HUES64 (cell line): ENCODE data around the gene TUBGCP6.
A peak's percentile ranks its signal among the peaks of the same experiment; 100 is the strongest.

Experiments used
- H3K27ac ChIP-seq: 2 replicates; pipeline ENCODE4 v1.7.0; 2013; ENCODE audit warnings: low read depth, low read length, inconsistent platforms
- H3K27me3 ChIP-seq: 2 replicates; pipeline ENCODE4 v1.6.1; 2013; ENCODE audit warnings: mild to moderate bottlenecking, low read length; ENCODE audit not compliant: insufficient read depth
- H3K36me3 ChIP-seq: 2 replicates; pipeline ENCODE4 v1.6.1; 2013; ENCODE audit warnings: mild to moderate bottlenecking, low read length; ENCODE audit not compliant: insufficient read depth
- H3K4me1 ChIP-seq: 2 replicates; pipeline ENCODE4 v1.6.1; 2013; ENCODE audit warnings: mild to moderate bottlenecking, low read length, moderate library complexity; ENCODE audit not compliant: insufficient read depth
- H3K4me3 ChIP-seq: 2 replicates; pipeline ENCODE4 v1.5.1; 2013; ENCODE audit warnings: mild to moderate bottlenecking, low read length, moderate library complexity
- H3K9ac ChIP-seq: 2 replicates; pipeline ENCODE4 v1.6.1; 2013; ENCODE audit warnings: mild to moderate bottlenecking, low read depth, low read length
- H3K9me3 ChIP-seq: 2 replicates; pipeline ENCODE4 v1.6.1; 2013; ENCODE audit warnings: low read depth, low read length; ENCODE audit not compliant: insufficient read depth
- WGBS: fragments of 150-250, 120-280 bp; methylation state at CpG from one replicate; pipeline ENCODE4 v1.1.7; 2013; ENCODE audit warnings: missing lambda C conversion rate; 5-methylcytosine and 5-hydroxymethylcytosine counted together

TUBGCP6 gene

GRCh38 chr22:50262460-50262911 is 17.7 kb upstream of the TUBGCP6 start:
- Histone ChIP-seq H3K9ac (no peak overlapping the region), H3K36me3 (no peaks in the 10 kb centered on the region), H3K9me3 (no peaks in the 10 kb centered on the region), H3K4me3 (no peak overlapping the region), H3K27me3 (peaks cover 50% of the 10 kb centered on the region), H3K27ac (no peak overlapping the region), H3K4me1 (no peaks in the 10 kb centered on the region)
- WGBS: 64% methylated on average over 7 of the region's 7 CpGs

- Histone ChIP-seq H3K9me3 (no peaks in the 10 kb centered on the region), H3K9ac (peak within 1 kb of the TSS; percentile 55; the same call in 1 of the 2 replicates), H3K36me3 (no peaks in the 10 kb centered on the region), H3K27ac (no peak within 1 kb of the TSS), H3K27me3 (peaks cover 44% of the 10 kb centered on the region), H3K4me3 (peak within 1 kb of the TSS; percentile 60), H3K4me1 (no peaks in the 10 kb centered on the region)
- WGBS: 4% methylated on average over 61 of the region's 61 CpGs
Measured at GRCh38 chr22:50261615-50262459, 17.0 kb upstream of the TUBGCP6 start, which contains the start of gene MAPK12. Gene MAPK12 (minus strand): TSS chr22:50261683. CDS start chr22:50261509, 174 bp downstream.

GRCh38 chr22:50260801-50261614 is 16.2 kb upstream of the TUBGCP6 start:
- Histone ChIP-seq H3K4me3 (peak overlapping the region; percentile 60), H3K4me1 (no peaks in the 10 kb centered on the region), H3K9ac (peak overlapping the region; percentile 55; the same call in 1 of the 2 replicates), H3K27me3 (peaks cover 36% of the 10 kb centered on the region), H3K9me3 (no peaks in the 10 kb centered on the region), H3K27ac (no peak overlapping the region), H3K36me3 (no peaks in the 10 kb centered on the region)
- WGBS: under 1% methylated on average over 92 of the region's 92 CpGs

GRCh38 chr22:50260434-50260800 is 15.6 kb upstream of the TUBGCP6 start:
- 51% methylated on average over 7 of the region's 11 CpGs for WGBS
- Histone ChIP-seq H3K27me3 (peaks cover 34% of the 10 kb centered on the region), H3K9ac (peak overlapping the region; percentile 55; the same call in 1 of the 2 replicates), H3K27ac (no peak overlapping the region), H3K4me1 (no peaks in the 10 kb centered on the region), H3K4me3 (peak overlapping the region; percentile 60), H3K36me3 (no peaks in the 10 kb centered on the region), H3K9me3 (no peaks in the 10 kb centered on the region)

- 91% methylated on average over 15 of the region's 15 CpGs for WGBS
- H3K9me3 ChIP-seq: no peaks in the 10 kb centered on the region
- H3K9ac ChIP-seq: no peak overlapping the region
- no peaks in the 10 kb centered on the region for H3K4me1 ChIP-seq
- no peaks in the 10 kb centered on the region for H3K36me3 ChIP-seq
- no peak overlapping the region for H3K27ac ChIP-seq
- H3K4me3 ChIP-seq: no peak overlapping the region
- H3K27me3 ChIP-seq: peaks cover 28% of the 10 kb centered on the region
Measured at GRCh38 chr22:50259302-50259701, 14.5 kb upstream of the TUBGCP6 start.

GRCh38 chr22:50258361-50259292 is 13.8 kb upstream of the TUBGCP6 start:
- H3K4me3 ChIP-seq: no peak overlapping the region
- H3K36me3 ChIP-seq: no peaks in the 10 kb centered on the region
- no peak overlapping the region for H3K9ac ChIP-seq
- H3K9me3 ChIP-seq: no peaks in the 10 kb centered on the region
- H3K4me1 ChIP-seq: no peaks in the 10 kb centered on the region
- no peak overlapping the region for H3K27ac ChIP-seq
- WGBS: 91% methylated on average over 24 of the region's 24 CpGs
- peaks cover 24% of the 10 kb centered on the region for H3K27me3 ChIP-seq

GRCh38 chr22:50257451-50258360 is 12.9 kb upstream of the TUBGCP6 start:
- no peaks in the 10 kb centered on the region for H3K9me3 ChIP-seq
- H3K27me3 ChIP-seq: peaks cover 20% of the 10 kb centered on the region
- no peaks in the 10 kb centered on the region for H3K36me3 ChIP-seq
- H3K27ac ChIP-seq: no peak overlapping the region
- H3K4me1 ChIP-seq: no peaks in the 10 kb centered on the region
- H3K4me3 ChIP-seq: no peak overlapping the region
- WGBS: 86% methylated on average over 31 of the region's 31 CpGs
- H3K9ac ChIP-seq: no peak overlapping the region

GRCh38 chr22:50257041-50257440 is 12.2 kb upstream of the TUBGCP6 start:
- 93% methylated on average over 16 of the region's 16 CpGs for WGBS
- H3K27ac ChIP-seq: no peak overlapping the region
- H3K9me3 ChIP-seq: no peaks in the 10 kb centered on the region
- H3K4me3 ChIP-seq: no peak overlapping the region
- H3K4me1 ChIP-seq: no peaks in the 10 kb centered on the region
- no peak overlapping the region for H3K9ac ChIP-seq
- no peaks in the 10 kb centered on the region for H3K36me3 ChIP-seq
- H3K27me3 ChIP-seq: peaks cover 14% of the 10 kb centered on the region

- Histone ChIP-seq H3K4me1 (no peaks in the 10 kb centered on the region), H3K9ac (no peak overlapping the region), H3K36me3 (no peaks in the 10 kb centered on the region), H3K4me3 (no peak overlapping the region), H3K27ac (no peak overlapping the region), H3K27me3 (peaks cover 12% of the 10 kb centered on the region), H3K9me3 (no peaks in the 10 kb centered on the region)
- WGBS: 94% methylated on average over 12 of the region's 12 CpGs
Measured at GRCh38 chr22:50256258-50256862, 11.5 kb upstream of the TUBGCP6 start.
